K562 (cell line): ENCODE data around the gene CMTR1. TPM values are rescaled to one million over a fixed set of nuclear protein-coding genes. Genes with fewer than 3 reads are reported as not detected.

Experiments
- FOXK2 ChIP-seq, 2 experiments: fragments of 450-650 bp; IDR thresholded peaks in 1 of 2; conservative IDR thresholded peaks in 1 of 2; 2 replicates each; pipeline ENCODE4 v1.6.1; 2016; ENCODE audit warnings: low read depth in 2 of 2, mild to moderate bottlenecking in 1 of 2
- GTF2E2 ChIP-seq: fragments of 200-800 bp; sonication (Bioruptor generic); IDR thresholded peaks from 2 replicates; pipeline ENCODE4 v1.6.1; 2016; ENCODE audit warnings: missing genetic modification characterization, missing compliant biosample characterization
- MAZ ChIP-seq, 2 experiments: fragments of 450-650 bp in 1 of 2; sonication (generic) in 1 of 2; formaldehyde crosslinking; IDR thresholded peaks in 1 of 2; conservative IDR thresholded peaks in 1 of 2; 2 replicates each; pipeline versions ENCODE4 v1.4.0 to v1.5.0; 2020; ENCODE audit warnings: mild to moderate bottlenecking in 1 of 2, missing genetic modification reagents in 1 of 2
- ZBTB40 ChIP-seq, 2 experiments: fragments of 450-650 bp in 1 of 2; sonication (generic) in 1 of 2; formaldehyde crosslinking in 1 of 2; IDR thresholded peaks; 2 replicates each; pipeline versions ENCODE4 v1.7.1 to v1.9.0; 2016 to 2022; ENCODE audit warnings: inconsistent platforms in 1 of 2, mild to moderate bottlenecking in 1 of 2, missing genetic modification reagents in 1 of 2
- polyA plus RNA-seq, 8 experiments: library from polyadenylated mRNA; depleted of rRNA in 4 of 8; stranded (reverse) in 5 of 8; unstranded in 3 of 8; fragments of >200 nt; fragmentation: Nextera tagmentation in 2 of 8; fragmentation: Illumina TruSeq in 1 of 8; extraction: Ambion mirVana in 2 of 8; extraction: Trizol in 1 of 8; gene quantifications; 2 replicates each; pipeline versions ENCODE4 v1.2.1 to v1.2.3, GENCODE V29; 2011 to 2014; ENCODE audit warnings: inconsistent platforms in 1 of 8, missing spikeins in 1 of 8
- total RNA-seq, 7 experiments: library from RNA; depleted of rRNA in 6 of 7; stranded (reverse); fragments of >200 nt in 6 of 7; fragmentation: Illumina TruSeq in 2 of 7; extraction: Trizol in 2 of 7; gene quantifications; 2 replicates each; pipeline versions ENCODE4 v1.2.1 to v1.2.3, GENCODE V29; 2011 to 2021; ENCODE audit warnings: low replicate concordance in 1 of 7

CMTR1 gene
- total and polyA plus RNA-seq, 9 of the 15 experiments (the other 6 are each of a cell fraction or from before 2014, with no cell fraction given): 2.9 to 63.5 (median 49.5) TPM

- TF ChIP-seq ZBTB40 (IDR thresholded peaks at IDR 0.05): peak; percentile 58
- no peak for TF ChIP-seq ZBTB40 (CRISPR knock-in tag; IDR thresholded peaks at IDR 0.05)
- no peak for TF ChIP-seq MAZ (CRISPR knock-in tag; conservative IDR thresholded peaks at IDR 0.05 in 1 of 2, IDR thresholded peaks at IDR 0.05 in 1 of 2)
- TF ChIP-seq GTF2E2 (tag): 0 out of 2 replicates have a peak, but pooled peaks have one; percentile 9
- no peak for TF ChIP-seq FOXK2 (conservative IDR thresholded peaks at IDR 0.05 in 1 of 2, IDR thresholded peaks at IDR 0.05 in 1 of 2; ENCODE audit: low read depth in 2 of 2)
Observed at GRCh38 chr6:37500294-37500608, 67.2 kb downstream of the CMTR1 start (continued).
